Stimulated activated CD8-positive, alpha-beta memory T cell treated with anti-CD3 and anti-CD28 coated beads, Interleukin-7, amount 100 ng/mL, for 24 hours (primary cell): Measurements from ENCODE around the gene VAC14.

Source experiments
- DNase-seq: peaks from one replicate; pipeline ENCODE4 v3.0.0-alpha.2; 2020; ENCODE audit warnings: low read depth

VAC14 gene

GRCh38 chr16:70725024-70725911 lies 75.7 kb downstream of the VAC14 start:
- no peak for DNase-seq

DNA sequence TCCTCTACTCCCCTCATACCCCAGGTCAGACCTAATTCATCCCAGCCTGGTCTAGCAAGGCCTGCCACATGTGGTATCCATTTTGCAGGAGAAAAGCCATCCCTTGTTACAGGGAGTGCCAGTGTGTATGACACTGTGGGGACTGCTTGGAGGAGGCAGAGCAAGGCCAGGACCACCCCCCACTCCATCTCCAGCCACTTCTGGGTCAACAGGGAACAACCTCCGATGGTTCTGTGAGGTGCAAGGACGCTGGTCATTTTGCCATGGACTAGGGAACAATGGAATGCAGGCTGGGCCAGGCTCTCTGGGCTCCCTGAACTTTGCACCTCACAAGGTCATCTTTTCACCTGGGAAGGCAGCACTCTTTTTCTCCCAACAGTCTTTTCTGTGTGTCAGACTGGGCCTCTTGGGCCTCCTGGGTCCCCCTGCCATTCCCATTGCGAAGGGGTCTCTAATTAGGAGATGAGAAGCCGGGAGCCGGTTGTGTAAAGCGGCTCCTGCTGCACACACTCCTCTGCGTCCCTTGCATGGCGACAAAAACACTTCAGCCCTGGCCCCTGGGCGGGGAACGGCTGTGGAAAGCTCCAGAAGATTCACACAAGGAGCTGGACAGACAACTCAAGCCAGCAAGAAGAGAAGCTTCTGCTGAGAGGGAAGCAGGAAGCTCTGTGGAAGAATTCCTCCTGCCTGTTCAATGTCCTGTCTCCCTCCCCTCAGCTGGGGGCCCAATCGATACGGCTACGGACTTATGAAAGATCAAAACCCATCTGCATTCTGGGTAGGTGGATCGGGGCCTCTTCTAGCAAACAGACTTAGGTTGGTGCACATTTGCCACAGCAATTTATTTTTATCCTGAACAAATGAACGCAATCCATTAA lies 76.6 kb downstream of the VAC14 start:
- no peak for DNase-seq

DNA sequence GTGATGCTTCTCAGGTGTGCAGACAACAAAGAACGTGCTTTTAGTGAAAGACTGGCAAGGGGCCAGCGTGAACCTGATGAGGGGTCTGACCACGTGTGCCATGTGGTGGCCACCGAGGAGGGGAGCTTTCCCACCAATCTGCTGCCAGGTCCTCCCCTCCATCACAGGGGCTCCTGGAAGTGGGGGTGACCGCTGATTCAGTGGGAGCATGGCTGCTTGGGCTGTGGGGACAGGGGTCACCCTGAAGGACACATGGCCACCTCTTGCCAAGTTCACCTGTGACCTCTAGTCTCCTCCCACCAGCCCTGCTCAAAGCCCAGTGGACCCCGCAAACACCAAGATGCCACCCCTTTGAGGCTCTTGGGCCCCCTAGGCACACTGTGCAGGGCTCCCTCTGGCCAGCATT lies 77.2 kb downstream of the VAC14 start:
- no peak for DNase-seq

DNA sequence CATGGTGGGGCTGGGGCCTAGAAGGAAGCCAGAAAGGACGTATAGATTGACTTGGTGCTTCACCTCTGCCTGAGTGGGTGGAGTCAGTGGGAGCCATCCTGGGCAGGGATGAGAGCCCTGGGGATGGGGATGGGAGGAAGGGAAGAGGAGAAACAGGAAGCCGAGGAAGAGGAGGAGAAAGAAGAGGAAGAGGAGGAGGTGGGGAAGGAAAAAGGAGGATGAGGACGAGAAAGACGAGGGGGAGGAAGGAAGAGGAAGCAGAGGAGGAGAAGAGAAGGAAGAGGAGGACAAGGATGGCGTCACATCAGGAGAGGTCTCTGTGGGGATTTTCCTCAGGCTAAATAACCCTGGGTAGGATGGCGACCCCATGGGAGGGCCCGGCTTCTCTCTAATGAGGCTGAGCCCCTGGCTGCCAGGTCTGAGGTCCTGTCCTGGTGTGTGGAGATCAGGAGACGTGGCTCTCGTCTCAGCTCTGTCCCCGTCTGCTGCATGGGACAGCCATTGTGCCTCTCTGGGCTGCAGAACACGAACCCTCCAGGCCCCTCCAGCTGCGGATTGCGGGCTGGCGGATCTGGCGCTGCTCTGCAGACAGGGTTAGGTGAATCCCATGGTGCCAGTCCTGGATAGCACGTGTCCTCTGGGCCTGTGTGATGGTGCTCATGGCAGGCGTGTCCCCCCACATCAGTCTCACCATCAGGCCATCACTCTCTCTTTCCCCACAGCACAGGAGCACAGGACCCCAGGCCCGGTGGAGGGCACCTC lies 79.6 kb downstream of the VAC14 start:
- DNase-seq = no peak

GRCh38 chr16:70720425-70721201 lies 80.3 kb downstream of the VAC14 start:
- DNase-seq = no peak

DNA sequence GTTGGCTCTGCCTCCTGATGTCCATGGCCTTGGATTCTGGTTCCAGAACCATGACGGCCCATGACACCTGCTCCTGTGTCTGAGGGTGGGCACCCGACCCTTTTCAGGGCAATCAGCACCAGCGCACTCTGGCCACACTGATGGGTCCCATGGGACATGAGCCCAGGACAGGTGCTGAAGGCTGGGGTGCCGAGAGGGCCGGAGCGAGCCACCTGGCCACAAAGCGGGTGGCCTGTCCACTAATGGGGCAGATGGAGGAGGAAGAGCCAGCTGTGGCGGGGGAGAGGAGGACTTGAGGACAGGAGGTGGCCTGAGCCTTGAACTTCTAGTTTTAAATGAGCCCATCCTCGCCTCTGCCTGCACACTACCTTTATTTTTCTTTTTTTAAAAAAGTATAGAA lies 83.9 kb downstream of the VAC14 start:
- DNase-seq = no peak

- no peak for DNase-seq
Observed at GRCh38 chr16:70715860-70716357, 85.0 kb downstream of the VAC14 start.

DNA sequence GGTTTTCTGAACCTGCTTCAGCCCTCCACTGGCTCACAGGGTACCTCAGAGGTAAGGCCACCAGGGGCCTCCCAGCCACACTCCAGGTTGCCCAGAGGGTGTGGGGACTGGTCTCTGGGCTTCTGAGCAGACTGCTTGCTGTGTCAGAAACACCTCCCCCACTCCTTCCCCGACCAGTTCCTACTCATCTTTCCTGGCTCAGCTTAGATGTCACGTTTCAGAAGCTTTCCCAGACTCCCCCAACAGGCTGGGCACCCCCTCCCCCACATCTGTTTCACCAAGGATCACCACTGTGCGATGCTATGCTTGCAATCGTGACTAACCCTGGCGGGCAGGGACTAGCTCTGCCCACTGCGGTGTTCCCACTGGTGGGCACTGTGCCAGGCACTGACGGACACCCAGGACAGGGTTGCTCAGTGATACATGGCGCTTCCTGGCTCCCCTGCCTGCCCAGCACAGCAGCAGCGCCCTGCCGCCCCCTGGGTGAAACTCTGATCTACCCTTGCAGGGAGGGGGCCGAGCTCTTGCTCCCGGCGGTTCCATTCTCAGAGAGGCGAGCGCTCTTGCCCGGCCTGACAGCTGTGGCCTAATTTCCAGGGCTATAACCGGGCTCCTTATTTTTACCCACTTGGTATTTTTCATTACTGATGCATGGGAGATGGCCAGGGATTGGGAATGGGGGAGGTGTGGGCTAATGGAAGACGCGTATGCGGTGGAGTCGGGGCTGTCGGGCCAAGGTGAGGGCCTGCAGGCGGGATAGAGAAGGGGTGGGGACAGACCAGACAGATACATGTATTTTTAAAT lies 85.7 kb downstream of the VAC14 start:
- DNase-seq = no peak

DNA sequence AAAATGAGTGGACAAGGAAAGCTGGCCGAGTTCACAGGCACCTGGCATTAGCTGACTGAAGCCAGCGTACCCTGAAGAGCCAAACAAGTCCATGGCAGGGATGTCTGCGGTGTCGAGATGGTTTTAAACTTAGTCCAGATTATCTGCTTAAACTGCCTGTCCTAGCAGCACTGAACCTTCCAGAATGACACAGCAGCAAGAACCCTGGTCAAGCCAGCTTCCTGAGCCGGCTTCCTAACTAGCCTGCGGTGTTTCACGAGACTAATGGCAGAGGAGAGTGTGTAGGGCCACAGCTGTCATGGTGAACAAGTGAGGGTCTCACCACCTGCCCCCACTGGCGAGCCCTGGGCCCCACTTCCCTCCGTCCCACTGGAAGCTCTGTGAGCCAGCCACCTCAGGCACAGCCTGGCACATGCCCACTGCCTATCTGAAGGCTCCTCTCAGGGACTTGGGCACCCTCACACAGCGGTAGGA lies 86.3 kb downstream of the VAC14 start:
- DNase-seq = no peak

DNA sequence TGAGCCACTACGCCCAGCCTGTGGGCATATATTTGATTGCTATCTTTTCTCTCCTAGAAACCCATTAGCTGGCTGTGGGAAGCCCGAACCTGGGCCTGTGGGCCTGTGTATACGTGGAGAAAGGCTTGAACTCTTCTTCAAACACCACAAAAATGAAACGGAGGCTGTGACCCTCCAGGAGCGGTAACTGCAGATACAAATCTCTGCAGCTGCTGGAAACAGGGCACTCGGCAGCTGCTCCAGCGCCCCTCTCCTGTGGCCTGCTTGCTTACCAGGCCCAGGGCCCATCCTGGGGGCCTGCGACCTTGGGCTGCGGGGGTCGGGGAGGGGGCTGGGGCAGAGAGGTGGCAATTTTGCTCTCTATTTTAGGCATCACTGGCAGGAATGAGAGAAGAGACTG lies 87.1 kb downstream of the VAC14 start:
- DNase-seq = no peak

GRCh38 chr16:70713342-70713741 lies 87.6 kb downstream of the VAC14 start:
- no peak for DNase-seq

DNA sequence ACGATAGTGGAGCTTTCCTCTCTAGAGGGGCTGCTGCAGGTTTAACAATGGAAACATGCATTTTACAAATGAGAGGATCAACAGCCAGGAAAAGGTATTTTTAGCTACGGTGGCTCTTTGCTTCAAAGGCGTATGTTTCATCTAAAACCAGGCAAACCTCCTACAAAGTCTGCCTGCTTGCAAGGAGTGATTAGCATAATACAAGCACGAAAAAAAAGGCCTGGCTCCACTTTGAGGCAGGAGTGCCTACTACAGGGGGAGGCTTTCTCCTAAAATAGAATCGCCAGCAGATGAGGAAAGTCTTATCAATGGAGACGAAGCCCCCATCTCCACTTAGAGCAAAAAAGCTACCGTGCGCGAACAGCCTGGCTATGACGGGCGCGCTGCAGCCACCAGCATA lies 88.0 kb downstream of the VAC14 start:
- DNase-seq = no peak

- DNase-seq = no peak
Observed at GRCh38 chr16:70712359-70712758, 88.6 kb downstream of the VAC14 start.

- DNase-seq = no peak
Observed at GRCh38 chr16:70711211-70712031, 89.5 kb downstream of the VAC14 start.

DNA sequence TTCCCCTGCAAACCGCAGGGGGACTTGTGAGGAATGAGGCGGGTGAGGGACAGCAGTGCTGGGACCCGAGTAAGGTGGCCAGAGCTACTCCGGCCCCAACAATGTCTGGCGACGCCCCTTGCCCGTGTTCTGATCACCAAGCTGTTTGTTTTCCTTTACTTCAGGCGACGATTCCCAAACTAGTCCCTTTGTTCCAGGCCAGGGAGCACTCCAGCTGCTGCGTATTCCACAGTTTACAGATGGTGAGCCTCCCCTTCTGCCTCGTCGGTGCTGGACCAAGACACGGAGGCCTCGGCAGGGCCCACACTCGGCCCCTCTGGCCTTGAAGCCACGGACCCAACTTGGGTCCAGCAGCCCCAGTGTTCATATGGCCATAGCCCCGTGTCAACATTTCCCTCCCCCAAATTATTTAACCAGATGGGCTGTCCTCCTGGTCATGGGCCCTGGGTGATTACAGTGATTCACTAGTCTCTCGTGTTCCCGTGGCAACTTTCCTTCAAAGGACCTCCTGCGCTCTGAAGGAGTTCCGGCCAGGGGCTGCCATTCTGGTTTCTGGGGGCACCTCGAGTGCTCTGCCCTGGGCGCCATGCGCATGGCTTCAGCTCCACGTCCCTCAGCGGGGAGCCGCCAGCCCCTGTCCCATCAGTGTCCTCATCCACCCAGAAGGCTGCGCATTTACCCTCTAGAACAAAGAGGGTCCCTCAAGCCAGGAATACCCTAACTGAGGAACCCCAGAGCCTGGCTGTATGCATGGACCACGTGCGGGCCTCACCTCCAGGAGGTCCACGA lies 90.3 kb downstream of the VAC14 start:
- no peak for DNase-seq

DNA sequence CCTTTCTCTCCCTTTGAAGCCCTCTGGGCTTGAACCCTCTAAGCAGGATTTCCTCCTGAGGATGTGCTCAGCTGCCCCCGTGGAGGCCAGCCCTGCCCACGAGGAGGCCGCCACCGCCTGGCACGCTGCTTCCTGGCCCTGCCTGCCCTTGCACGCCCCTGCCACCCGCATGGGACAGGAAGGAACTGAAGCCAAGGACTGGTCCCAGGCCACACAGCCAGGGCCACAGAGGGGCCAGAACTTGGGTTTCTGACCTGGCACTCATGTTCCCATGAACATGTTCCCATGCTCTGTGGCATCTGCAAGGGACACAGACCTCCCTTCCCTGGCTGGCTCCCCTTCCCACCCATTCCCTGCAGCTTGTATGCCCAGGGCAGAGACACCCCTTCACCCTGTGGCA lies 91.0 kb downstream of the VAC14 start:
- no peak for DNase-seq

DNA sequence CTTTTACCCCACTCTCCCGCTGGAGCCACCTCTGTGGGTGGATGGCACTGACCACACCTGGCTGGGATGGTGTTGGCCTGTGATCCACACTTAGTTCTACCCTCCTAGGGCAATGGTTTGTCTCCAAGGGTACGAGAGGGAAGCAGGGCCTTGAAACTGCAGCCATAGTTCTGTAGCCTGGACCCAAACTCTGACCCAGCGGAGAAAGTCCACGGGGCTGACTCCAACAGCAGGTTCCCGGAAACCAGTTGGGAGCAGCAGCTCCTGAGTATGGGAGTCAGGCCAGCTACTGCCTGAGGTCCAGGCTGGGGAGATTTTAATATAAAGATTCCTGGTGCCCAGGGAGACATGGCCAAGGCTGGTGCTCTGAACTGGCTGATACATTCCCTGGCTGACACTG lies 91.5 kb downstream of the VAC14 start:
- no peak for DNase-seq

- no peak for DNase-seq
Observed at GRCh38 chr16:70708366-70709246, 92.4 kb downstream of the VAC14 start.
